HG03378 (cell line): ENCODE data around the gene OR2M7.
"Not testable (repeated sequence)": the region's sequence is repeated elsewhere in the genome, so short reads cannot be mapped to it uniquely, and the experiment has no call there.

ENCODE experiments used
- ATAC-seq: cut with Tn5 transposase; IDR thresholded peaks from one replicate; pipeline ENCODE4 v1.9.1; 2021; ENCODE audit warnings: mild to moderate bottlenecking, moderate library complexity; ENCODE audit not compliant: unreplicated experiment

Gene OR2M7

GRCh38 chr1:248324468-248324867 is at the start of gene OR2M7:
Gene OR2M7 (minus strand): TSS chr1:248324568. CDS start chr1:248324568, 0 bp downstream.
- no peak for ATAC-seq

GRCh38 chr1:248373761-248374160 is 49.4 kb upstream of the OR2M7 start:
- no peak for ATAC-seq

DNA sequence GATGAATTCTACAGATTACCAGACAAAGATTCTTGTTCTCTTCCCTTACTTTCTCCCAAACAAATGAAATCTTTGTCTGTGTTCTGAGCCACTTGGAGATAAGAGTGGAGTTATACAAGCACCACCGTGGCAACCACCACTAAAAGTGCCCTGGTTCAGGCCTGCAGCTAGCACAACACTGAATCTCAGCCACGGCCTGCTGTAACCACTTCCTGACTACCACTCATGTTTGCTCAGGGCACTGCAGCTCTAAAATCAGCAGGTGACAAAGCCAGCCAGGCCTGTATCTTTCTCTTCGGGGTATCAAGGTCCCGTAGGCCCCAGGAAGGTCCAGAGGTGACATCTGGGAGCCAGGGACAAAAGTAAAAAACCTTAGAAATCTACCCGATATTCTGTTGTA is 48.0 kb upstream of the OR2M7 start:
- no peak for ATAC-seq

DNA sequence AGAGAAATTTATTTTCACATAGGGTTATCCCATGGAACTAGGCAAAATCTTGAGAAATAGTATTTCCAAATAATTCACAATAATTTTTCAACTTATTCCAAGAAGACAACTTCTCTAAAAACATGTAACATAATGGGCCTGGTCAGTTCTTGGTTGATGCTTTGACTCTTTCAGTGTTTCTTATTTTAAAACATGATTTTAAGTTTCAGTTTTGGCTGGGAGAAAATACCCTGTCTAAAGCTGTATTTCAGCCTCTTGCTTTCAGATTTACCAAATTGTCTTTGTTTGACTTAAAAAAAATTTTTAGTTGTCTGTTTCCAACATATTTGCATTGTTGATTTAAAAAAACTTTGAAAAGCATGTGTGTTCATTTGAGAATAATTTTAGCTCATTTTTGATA is 42.2 kb upstream of the OR2M7 start:
- no peak for ATAC-seq

- ATAC-seq, result no peak
Observed at GRCh38 chr1:248361121-248361715, 36.9 kb upstream of the OR2M7 start, which contains the start of gene OR2T4. Gene OR2T4 (plus strand): TSS chr1:248361665. CDS start chr1:248361665, 0 bp downstream.

- ATAC-seq, result no peak
Observed at GRCh38 chr1:248359415-248359814, 35.0 kb upstream of the OR2M7 start.

DNA sequence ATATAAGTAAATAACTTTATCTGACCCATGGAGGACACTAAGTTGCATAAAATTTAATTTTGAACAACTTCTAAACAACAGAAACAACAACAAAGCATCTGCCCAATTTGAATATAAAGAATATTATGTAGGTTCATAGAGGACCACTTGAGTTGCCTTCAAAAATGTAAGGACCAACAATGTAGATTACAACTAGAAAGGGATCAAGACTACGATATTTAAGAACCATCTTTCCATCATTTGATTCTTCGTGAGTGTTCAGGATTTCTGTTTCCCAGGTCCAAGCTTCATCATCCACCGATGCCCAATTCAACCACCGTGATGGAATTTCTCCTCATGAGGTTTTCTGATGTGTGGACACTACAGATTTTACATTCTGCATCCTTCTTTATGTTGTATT is 24.1 kb upstream of the OR2M7 start, which contains the start of gene OR14C36:
TSS of gene OR14C36 (plus strand) at position 301 of the 400 bp plus-strand sequence. CDS start at position 301, 0 bp downstream.
- no peak for ATAC-seq

GRCh38 chr1:248343451-248343850 is 19.1 kb upstream of the OR2M7 start:
- no peak for ATAC-seq

DNA sequence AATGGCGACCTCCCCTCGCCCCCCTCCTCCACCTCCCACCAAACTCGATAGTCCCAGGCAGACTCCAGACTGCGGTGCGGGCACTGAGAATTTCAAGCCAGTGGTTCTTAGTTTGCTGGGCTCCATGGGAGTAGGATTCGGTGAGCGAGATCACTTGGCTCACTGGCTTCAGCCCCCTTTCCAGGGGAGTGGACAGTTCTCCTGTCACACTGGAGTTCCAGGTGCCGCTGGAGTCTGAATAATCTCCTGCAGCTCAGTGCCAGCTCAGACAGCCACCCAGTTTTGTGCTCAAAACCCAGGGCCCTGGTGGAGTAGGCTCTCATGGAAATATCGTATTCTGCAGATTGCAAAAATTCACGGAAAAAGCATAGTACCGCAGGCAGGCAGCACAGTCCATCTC is 7.6 kb downstream of the OR2M7 start:
- no peak for ATAC-seq

- ATAC-seq, result not testable (repeated sequence)
Observed at GRCh38 chr1:248306740-248307139, 17.6 kb downstream of the OR2M7 start.

GRCh38 chr1:248306103-248306502 is 18.3 kb downstream of the OR2M7 start:
- ATAC-seq, result no peak

GRCh38 chr1:248305672-248306071 is 18.7 kb downstream of the OR2M7 start:
- ATAC-seq, result not testable (repeated sequence)

DNA sequence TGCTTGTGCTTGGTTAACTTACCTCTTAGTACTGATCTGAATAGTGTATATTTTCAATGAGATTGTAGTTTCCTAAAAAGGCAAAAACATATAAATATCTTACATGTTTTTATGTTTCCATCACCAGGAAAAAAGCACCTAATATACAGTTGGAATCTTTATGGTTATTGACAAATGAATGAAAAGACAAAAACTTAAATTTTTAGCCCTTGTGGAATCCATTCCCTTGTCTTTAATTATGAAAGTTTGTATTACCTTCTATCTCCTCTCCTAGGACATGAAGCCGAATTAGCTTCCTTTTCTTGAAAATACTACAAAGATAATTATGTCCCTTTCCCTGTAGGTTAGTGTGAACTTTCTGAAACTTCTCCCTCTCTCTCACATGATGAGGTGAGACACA is 21.0 kb downstream of the OR2M7 start, which contains the start of gene OR2T12:
TSS of gene OR2T12 (minus strand) at position 101 of the 400 bp plus-strand sequence. CDS start 7,846 bp downstream, outside the sequence.
- no peak for ATAC-seq

DNA sequence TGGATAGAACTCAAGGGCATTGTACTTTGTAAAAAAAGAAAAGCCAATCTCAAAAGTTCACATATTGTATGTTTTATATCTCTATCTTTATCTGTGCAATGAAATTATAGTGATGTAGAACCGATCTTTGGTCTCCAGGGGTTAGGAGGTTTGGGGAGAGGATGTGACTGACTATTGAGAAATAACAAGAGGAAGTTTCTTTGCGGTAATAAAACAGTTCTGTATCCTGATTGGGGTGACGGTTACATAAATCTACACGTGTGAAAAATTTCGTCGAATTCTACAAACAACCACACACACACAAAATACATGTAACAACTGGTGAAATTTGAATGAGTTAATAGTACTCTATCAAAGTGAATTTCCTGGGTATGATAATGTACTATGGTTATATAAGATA is 36.0 kb downstream of the OR2M7 start:
- ATAC-seq, result no peak

DNA sequence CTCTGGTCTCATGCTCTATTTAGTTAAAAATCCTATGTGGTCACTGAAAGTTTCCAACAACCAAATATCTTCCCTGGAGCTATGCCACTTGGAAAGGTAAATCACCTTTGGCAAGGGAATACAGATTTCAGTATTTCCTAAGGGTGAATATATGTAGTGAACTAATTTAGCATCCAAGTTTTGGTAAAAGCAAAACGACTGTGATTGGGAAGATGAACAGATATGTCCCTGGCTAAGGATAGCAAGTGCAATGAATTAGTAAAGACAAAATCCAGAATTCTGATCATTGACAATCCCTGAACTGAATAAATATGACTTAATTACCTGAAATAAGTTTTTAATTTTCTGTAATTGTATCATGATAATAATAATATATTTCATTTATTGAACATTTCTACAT is 46.5 kb downstream of the OR2M7 start, which contains the start of gene OR2T33:
TSS of gene OR2T33 (minus strand) at position 101 of the 400 bp plus-strand sequence. CDS start 4,162 bp downstream, outside the sequence.
- ATAC-seq, result no peak
